NCI-H1694 (cell line): Measurements from ENCODE around the gene ACTL10.

Experiments
- DNase-seq: peaks from one replicate; lab custom pipeline; 2025; lab: John Stamatoyannopoulos, UW

Gene ACTL10

DNA sequence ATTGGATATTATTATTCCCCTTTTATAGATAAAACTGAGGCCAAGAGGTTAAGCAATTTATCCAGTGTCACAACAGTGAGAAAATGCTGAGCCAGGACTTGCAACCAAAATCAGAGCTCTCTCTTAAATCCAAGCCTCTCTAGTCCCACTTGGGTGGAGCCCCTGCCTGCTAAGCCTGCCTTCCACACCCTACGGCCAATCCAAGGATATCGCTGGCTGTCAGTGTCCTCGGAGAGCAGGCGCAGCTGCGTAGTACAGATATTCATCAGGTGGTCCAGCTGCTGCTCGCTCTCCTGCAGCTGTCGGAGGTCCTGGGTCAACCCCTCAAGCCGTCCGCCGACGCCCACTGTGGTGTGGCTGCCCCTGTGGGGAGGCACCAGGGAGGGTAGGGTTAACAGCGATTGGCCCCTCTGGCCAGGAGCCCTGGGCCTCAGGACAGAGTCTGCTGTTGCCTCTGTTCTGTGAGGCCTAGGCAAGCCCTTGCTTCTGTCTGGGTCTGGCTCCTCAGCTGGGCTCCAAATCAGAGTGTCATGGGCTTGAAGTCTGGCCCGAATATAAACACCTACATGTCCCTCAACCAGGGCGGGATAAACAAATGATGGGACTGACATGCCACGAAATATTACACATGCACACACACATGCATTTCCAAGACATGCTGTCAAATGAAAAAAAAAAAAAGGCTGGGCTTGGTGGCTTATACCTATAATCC lies 11.4 kb downstream of the ACTL10 start:
- no peak for DNase-seq

GRCh38 chr20:33679758-33680485 lies 13.2 kb downstream of the ACTL10 start:
- DNase-seq, result no peak

DNA sequence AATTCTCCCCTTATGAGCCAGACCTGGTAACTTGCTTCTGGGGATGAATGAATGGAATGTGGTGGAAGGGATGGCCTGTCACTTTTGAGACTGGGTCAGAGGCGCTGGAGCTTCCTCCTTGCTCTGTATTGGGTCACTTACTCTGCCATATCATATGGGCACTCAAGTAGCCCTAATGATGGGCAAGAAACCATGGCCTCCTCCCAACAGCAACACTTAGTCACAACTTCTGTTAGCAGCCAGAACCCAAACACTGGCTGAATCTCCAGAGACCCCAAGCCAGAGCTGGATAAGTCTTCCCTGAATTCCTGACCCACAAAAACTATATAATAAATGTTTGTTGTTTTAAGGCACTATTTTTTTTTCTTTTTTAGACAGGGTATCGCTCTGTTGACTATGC lies 13.9 kb downstream of the ACTL10 start:
- DNase-seq, result no peak

DNA sequence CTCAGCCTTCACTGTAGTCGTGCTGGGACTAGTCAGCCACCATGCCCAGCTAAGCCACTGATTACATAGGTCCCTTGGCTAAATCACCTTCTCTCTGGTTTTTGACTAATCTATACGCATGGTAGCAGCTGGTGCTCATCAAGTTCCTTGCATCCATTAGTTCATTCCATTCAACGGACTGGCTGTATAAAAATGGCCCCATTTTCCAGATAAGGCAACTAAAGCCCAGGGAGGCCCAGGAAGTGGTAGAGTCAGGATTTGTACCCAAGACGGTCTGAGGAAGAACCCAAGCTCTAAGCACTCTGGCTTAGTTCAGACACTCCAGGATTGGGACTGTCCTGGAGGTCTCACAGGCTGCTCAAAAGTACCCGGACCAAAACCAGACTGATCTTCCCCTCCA lies 14.5 kb downstream of the ACTL10 start:
- no peak for DNase-seq

GRCh38 chr20:33681728-33682353 lies 15.1 kb downstream of the ACTL10 start:
- no peak for DNase-seq

DNA sequence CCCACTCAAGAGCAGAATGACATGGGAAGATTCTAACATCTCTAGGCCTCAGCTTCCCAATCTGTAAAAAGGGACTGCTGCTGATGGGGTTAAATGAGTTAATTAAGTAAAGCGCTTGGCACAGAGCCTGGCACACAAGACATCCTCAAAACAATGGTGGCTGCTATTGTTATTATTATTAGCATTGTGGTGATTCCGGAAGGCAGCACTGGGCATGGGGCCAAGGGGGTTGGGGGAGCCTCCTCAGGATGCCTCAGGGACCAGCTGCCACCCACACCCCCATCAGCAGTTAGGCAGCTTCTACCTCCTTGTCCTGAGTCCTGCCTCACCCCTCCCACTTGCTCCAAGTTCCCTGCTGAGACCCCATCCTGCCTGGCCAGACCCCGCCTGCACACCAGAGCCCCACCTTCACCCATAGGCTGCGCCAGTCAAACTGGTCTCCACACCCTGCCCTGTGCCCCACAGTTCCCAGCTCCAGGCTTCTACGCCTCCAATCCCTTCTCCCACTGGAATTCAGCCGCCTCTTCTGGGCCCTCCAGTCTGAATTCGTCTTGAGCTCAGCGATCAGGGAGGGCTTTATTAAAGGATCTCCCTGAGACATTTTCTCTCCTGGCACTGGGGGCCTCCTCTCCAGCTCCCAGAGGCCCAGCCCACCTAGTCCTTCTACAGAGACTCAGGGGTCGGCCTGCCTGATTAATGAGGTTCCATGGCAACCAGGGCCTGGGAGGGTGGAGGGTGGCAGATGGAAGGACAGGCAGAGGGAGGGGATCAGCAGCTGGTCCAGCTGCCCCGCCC lies 18.0 kb downstream of the ACTL10 start:
- peak; percentile 81 for DNase-seq

- peak; percentile 81 for DNase-seq
These were observed 18.8 kb downstream of the ACTL10 start for GRCh38 chr20:33685328-33686099.

DNA sequence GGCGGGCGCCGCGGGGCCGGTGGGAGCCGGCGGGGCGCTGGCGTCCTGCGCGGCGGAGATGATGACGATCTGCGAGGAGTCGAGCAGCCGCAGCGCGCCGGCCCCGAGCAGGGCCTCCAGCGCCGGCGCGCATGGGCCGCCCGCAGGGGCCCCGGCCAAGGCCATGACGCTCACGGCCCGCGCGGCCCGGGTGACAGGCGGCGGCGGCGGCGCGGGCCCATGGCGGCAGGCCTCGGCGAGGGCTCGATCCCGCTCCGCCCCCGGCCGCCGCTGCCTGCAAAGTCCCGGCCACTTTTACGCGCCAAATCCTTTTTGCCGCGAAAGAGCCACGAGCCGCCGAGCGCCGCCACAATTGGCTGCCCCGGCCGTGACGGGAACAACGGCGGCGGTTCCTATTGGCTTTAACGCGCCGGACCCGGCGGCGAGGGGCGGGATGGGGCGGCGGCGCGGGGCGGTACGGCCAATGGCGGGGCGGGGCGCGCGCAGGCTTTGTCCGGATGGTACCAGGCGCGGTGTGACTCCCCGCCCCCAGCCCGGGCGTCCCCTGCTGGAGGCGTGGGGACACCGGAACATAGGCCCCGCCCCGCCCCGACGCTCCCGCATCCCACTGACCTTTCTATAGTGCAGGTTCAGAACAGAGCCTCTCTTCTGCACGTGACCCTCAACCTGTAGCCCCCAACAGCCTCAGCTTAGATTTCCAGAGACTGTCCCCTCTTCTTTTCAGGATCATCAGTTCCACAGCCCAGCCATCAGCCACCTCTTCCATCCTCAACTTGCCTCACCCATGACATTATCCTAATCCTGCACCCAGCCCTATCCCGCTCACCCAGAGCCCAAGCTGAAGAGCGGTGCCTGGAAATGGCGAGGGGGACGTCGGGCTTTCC lies 19.6 kb downstream of the ACTL10 start, which contains the start of gene E2F1:
Gene E2F1 (minus strand): TSS at position 286 of the 884 bp plus-strand sequence. CDS start 121 bp downstream, at position 165.
- peak; percentile 76 for DNase-seq

DNA sequence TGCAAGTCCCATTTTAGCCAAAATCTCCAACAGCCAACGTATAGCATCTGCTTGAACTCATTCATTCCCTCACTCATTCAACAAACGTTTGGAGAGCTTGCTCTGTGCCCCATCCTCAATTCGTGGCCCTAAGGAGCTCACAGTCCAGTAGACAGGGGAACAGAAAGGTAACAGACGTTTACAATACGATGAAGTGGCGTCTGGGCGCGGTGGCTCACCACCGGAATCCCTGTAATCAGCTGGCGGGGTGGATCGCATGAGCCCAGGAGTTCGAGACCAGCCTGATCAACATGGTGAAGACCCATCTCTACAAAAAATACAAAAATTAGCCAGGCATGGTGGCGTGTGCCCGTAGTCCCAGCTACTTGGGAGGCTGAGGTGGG lies 20.2 kb downstream of the ACTL10 start:
- DNase-seq, result no peak

GRCh38 chr20:33687370-33687915 lies 20.7 kb downstream of the ACTL10 start:
- DNase-seq, result no peak

DNA sequence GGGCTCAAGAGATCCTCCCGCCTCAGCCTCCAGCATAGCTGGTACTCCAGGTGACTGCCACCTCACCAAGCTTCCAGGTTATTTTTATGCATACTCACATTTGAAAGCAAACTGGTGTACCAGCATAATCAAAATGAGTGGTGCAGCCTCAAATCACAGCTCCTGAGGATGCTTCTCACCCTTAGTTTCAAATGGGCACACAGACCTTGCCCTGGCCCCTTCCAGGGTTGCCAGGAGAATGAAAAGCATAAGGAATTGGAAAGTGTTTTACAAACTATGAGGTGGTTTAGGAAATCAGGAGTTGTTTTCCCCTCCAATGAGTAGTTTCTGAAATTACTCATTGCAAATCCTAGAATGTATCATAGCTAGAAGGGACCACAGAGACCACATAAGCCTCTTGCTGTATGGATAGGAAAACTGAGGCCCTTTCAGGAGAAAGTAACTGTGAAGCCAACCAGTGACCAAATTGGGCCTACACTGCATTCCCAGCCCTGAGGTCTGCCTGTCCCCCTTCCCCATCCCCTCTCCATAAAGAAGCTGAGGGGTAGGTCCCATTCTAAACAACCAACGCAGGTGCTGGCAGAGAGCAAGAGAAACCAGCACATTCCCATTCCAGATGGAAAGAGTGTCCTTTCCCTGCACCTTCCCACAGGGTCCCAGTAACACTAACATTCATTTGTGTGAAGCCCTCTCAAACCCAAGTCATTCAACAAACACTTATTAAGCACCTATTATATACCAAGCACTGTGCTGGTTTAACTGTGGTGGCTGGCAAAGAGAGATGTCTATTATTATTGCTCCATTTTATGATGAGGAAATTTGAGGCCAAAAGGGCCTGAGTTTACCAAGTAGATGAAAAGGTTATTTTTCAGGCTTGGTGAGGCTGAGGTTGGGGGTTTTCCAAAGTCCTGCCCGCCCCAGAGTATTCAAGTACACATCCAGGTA lies 21.5 kb downstream of the ACTL10 start:
- DNase-seq, result no peak

- DNase-seq, result no peak
These were observed 22.2 kb downstream of the ACTL10 start for GRCh38 chr20:33688938-33689424.

DNA sequence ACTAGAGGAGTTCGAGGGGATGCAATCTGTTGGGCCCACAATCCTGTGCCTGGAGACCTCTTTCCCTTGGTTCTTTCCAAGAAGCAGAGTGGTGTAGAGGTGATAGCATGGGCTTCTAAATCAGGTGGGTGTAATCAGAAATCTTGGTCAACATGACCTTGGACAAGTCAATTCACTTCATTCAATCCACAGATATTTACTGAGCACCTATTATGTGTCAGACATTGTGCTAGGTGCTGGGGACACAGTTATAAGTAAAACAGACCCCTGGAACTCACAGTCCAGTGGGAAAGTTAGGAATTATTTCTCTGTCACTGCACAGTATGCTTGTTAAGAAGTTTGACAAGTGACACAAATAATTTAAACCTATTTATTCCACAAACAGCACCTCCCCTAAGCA lies 22.8 kb downstream of the ACTL10 start:
- DNase-seq, result no peak

GRCh38 chr20:33689973-33690372 lies 23.2 kb downstream of the ACTL10 start:
- no peak for DNase-seq

DNA sequence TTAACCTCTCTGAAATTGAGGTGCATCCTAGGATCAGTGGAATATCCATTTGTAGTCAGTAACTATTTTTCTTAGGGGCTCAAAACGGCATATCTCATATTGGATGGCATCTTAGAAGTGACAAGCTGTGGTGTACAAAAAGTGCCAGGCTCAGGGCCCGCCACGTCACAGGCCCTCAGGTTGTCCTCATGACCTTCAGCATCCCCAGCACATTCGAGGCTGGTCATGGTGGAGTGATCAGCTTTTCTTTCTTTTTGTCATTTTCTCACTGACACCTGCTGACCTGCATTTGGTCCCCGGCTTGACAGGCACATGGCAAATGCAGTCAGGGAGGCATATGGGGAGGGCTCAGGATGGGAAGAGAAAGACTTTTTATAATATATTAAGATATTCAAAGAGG lies 26.5 kb downstream of the ACTL10 start:
- DNase-seq, result no peak

DNA sequence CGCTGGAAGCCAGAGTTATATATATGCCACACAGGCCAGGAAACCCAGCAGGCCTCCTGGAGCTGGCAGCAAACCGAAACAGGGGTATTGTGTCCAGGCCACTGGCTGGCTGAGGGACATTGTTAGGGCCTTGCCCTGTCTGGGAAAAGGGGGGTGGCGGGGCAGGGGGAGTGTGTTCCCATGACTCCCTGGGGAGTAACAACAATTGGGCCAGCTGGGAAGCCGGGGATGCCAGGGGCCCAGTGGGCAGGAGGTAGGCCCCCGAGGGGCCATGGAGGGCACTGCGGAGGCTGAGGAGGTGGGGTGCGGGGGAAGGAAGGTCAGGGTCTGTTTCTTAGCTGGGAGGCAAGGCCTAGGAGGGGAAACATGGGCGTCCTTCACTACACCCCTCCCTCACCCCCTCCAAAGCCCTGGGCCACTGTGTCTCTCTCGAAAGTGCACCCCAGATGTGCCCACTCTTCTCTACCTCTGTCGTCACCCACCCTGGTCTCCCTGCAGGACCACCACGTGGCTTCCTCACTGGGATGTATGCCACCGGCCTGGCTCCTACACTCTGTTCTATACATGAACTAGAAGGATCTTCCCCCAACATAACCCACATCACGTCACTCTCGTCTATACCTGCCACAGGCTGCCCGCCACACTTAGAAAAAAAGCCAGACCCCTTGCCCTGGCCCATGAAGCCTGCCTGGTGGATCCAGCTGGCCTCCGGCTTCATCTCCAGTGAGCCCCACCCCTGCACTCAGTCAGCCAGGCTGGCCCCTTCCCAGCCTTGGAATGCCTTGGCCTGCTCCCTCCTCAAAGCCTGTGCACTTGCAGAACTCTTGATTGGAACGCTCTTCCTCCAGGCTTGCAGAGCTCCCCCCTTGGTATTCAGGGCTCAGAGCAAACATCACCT lies 27.2 kb downstream of the ACTL10 start:
- no peak for DNase-seq

DNA sequence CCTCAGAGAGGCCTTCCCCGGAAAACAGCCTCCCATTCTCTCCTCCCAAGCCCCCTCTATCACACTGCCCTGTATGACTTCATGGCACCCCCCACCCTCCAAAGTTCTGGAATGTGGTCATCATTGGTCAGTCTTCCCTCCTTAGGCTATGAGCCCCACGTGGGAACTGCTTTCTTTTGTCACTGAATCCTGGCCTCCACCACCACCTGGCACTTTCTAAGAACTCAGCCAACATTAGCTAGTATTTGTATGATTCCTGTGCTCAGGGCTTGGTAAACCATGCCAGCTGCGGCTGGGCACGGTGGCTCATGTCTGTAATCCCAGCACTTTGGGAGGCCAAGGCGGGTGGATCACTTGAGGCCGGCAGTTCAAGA lies 27.9 kb downstream of the ACTL10 start:
- no peak for DNase-seq

- DNase-seq, result no peak
These were observed 29.7 kb downstream of the ACTL10 start for GRCh38 chr20:33696448-33696847.
